ENCODE data around the gene ZNF773. TPM values are rescaled to one million over a fixed set of nuclear protein-coding genes. Genes with fewer than 3 reads are reported as not detected.

The ZNF773 gene
- total and polyA plus RNA-seq, 10 of the 15 experiments (the other 5 are each of a cell fraction or from before 2014, with no cell fraction given), result 0.21 to 9.1 (median 6.7) TPM

DNA sequence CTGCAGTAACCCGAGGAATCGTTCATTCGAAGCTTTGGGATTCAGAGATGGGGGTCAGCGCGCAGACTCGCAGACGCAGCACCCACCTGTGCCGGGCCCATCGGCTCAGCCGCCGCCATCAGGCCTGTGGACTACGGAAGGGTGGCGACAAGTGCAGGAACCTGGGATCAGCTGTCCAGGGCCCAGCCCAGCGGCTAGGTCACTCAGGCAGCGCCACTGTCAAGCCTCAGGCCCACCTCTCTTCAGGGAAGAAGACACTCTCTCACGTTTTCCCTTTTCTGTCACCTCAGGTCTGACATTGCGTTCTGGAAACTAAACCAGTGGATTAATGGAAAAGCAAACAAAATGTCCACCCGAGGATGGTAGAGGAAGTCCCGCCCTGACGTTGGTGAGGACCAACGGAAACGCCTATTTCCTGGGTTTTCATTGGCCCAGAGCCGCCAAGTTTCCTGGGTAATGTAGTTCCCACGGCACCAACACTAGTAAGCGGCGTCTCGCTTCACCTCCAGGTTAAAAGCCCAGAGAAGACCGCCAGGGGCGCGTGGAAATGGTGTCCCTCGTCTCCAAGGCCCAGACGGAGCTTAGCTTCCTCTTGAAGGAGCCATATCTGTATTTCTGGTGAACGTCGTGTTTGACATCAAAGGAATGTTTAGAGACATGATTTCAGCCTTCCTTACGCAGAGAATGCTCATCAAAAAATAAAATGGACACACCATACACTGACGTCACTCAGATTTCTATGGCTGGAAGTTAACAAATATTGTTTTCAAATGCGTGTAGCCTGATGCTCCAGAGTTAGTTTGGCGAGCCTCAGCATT is 22.3 kb upstream of the ZNF773 start, which contains the start of gene ZNF772 (continued):
- TF ChIP-seq, protein P1, sequence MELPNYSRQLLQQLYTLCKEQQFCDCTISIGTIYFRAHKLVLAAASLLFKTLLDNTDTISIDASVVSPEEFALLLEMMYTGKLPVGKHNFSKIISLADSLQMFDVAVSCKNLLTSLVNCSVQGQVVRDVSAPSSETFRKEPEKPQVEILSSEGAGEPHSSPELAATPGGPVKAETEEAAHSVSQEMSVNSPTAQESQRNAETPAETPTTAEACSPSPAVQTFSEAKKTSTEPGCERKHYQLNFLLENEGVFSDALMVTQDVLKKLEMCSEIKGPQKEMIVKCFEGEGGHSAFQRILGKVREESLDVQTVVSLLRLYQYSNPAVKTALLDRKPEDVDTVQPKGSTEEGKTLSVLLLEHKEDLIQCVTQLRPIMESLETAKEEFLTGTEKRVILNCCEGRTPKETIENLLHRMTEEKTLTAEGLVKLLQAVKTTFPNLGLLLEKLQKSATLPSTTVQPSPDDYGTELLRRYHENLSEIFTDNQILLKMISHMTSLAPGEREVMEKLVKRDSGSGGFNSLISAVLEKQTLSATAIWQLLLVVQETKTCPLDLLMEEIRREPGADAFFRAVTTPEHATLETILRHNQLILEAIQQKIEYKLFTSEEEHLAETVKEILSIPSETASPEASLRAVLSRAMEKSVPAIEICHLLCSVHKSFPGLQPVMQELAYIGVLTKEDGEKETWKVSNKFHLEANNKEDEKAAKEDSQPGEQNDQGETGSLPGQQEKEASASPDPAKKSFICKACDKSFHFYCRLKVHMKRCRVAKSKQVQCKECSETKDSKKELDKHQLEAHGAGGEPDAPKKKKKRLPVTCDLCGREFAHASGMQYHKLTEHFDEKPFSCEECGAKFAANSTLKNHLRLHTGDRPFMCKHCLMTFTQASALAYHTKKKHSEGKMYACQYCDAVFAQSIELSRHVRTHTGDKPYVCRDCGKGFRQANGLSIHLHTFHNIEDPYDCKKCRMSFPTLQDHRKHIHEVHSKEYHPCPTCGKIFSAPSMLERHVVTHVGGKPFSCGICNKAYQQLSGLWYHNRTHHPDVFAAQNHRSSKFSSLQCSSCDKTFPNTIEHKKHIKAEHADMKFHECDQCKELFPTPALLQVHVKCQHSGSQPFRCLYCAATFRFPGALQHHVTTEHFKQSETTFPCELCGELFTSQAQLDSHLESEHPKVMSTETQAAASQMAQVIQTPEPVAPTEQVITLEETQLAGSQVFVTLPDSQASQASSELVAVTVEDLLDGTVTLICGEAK (IDR thresholded peaks at IDR 0.05; ENCODE audit: borderline replicate concordance), result peak; percentile 96
- TF ChIP-seq YY1 (IDR thresholded peaks at IDR 0.05; ENCODE audit: low read depth, low read length), result peak; percentile 91
- TF ChIP-seq ATF7 (IDR thresholded peaks at IDR 0.05; ENCODE audit: low read depth), result peak; percentile 54
- no peak for TF ChIP-seq EZH2 (IDR thresholded peaks at IDR 0.05; ENCODE audit: borderline replicate concordance, control insufficient read depth, low read depth, low read length)
- no peak for TF ChIP-seq SRF (IDR thresholded peaks at IDR 0.05; ENCODE audit: low read depth in 2 of 2, low read length in 2 of 2)
- TF ChIP-seq SREBF1 (IDR thresholded peaks at IDR 0.05; ENCODE audit: low read length), result peak; percentile 60
- TF ChIP-seq, protein P2, sequence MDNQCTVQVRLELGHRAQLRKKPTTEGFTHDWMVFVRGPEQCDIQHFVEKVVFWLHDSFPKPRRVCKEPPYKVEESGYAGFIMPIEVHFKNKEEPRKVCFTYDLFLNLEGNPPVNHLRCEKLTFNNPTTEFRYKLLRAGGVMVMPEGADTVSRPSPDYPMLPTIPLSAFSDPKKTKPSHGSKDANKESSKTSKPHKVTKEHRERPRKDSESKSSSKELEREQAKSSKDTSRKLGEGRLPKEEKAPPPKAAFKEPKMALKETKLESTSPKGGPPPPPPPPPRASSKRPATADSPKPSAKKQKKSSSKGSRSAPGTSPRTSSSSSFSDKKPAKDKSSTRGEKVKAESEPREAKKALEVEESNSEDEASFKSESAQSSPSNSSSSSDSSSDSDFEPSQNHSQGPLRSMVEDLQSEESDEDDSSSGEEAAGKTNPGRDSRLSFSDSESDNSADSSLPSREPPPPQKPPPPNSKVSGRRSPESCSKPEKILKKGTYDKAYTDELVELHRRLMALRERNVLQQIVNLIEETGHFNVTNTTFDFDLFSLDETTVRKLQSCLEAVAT (IDR thresholded peaks at IDR 0.05), result peak; percentile 99
- TF ChIP-seq, protein P3, sequence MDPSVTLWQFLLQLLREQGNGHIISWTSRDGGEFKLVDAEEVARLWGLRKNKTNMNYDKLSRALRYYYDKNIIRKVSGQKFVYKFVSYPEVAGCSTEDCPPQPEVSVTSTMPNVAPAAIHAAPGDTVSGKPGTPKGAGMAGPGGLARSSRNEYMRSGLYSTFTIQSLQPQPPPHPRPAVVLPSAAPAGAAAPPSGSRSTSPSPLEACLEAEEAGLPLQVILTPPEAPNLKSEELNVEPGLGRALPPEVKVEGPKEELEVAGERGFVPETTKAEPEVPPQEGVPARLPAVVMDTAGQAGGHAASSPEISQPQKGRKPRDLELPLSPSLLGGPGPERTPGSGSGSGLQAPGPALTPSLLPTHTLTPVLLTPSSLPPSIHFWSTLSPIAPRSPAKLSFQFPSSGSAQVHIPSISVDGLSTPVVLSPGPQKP (IDR thresholded peaks at IDR 0.05; ENCODE audit: low read depth, low read length), result no peak
- no peak for TF ChIP-seq RELA (IDR thresholded peaks at IDR 0.05; ENCODE audit: borderline replicate concordance, partially characterized antibody)
- no peak for TF ChIP-seq SMARCA5 (IDR thresholded peaks at IDR 0.05)
- TF ChIP-seq GATAD2B (conservative IDR thresholded peaks at IDR 0.05; ENCODE audit: low read depth), result peak; percentile 26; the same call in 1 of the 2 replicates
- TF ChIP-seq NR2C1 (IDR thresholded peaks at IDR 0.05), result peak; percentile 10; the same call in 1 of the 2 replicates
- TF ChIP-seq NRF1 (conservative IDR thresholded peaks at IDR 0.05; ENCODE audit: low read depth, low read length), result no peak
- no peak for TF ChIP-seq HDAC2 (IDR thresholded peaks at IDR 0.05)
- TF ChIP-seq SIX5 (IDR thresholded peaks at IDR 0.05; ENCODE audit: low read depth, low read length, severe bottlenecking), result peak; percentile 85
- TF ChIP-seq EP300 (IDR thresholded peaks at IDR 0.05; ENCODE audit: borderline replicate concordance in 1 of 2, control insufficient read depth in 1 of 2, low read depth in 2 of 2, low read length in 2 of 2), result no peak
- TF ChIP-seq, protein P4, sequence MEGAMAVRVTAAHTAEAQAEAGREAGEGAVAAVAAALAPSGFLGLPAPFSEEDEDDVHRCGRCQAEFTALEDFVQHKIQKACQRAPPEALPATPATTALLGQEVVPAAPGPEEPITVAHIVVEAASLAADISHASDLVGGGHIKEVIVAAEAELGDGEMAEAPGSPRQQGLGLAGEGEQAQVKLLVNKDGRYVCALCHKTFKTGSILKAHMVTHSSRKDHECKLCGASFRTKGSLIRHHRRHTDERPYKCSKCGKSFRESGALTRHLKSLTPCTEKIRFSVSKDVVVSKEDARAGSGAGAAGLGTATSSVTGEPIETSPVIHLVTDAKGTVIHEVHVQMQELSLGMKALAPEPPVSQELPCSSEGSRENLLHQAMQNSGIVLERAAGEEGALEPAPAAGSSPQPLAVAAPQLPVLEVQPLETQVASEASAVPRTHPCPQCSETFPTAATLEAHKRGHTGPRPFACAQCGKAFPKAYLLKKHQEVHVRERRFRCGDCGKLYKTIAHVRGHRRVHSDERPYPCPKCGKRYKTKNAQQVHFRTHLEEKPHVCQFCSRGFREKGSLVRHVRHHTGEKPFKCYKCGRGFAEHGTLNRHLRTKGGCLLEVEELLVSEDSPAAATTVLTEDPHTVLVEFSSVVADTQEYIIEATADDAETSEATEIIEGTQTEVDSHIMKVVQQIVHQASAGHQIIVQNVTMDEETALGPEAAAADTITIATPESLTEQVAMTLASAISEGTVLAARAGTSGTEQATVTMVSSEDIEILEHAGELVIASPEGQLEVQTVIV (IDR thresholded peaks at IDR 0.05; ENCODE audit: borderline replicate concordance, partially characterized antibody), result no peak
- no peak for TF ChIP-seq PAX8 (IDR thresholded peaks at IDR 0.05)
